Gastroesophageal sphincter (tissue), 3 donors: ENCODE measurements around the gene MTHFD1L.

ENCODE experiments used
- CTCF ChIP-seq, 4 experiments: fragments of 200-600 bp in 2 of 4; fragments of 450-650 bp in 2 of 4; sonication (generic) in 1 of 4; IDR thresholded peaks; one replicate each; pipeline ENCODE4 v1.5.1; 2017 to 2019; ENCODE audit warnings: antibody characterized with exemption in 4 of 4, mild to moderate bottlenecking in 2 of 4, moderate library complexity in 2 of 4
- EP300 ChIP-seq: sonication (generic); formaldehyde crosslinking; IDR thresholded peaks from one replicate; pipeline ENCODE4 v1.6.1; 2017; ENCODE audit warnings: antibody characterized with exemption, mild to moderate bottlenecking
- POLR2AphosphoS5 ChIP-seq: sonication (generic); formaldehyde crosslinking; IDR thresholded peaks from one replicate; pipeline ENCODE4 v1.6.1; 2017; ENCODE audit warnings: antibody characterized with exemption

GRCh38 chr6:151096255-151096612 is 230.7 kb downstream of the MTHFD1L start:
- no peak for TF ChIP-seq CTCF (IDR thresholded peaks at IDR 0.05)
- no peak for TF ChIP-seq EP300
- no peak for TF ChIP-seq POLR2AphosphoS5
